ENCODE results near the gene STX8. TPM values are rescaled to one million over a fixed set of nuclear protein-coding genes. Genes with fewer than 3 reads are reported as not detected.

Gene STX8
- total RNA-seq, 1 experiment from 2014 or later: 50.3 TPM

- H3K27ac ChIP-seq (ENCODE audit: low read length): no peak overlapping the region
- ChIA-PET CTCF (no interaction called here), POLR2A (no interaction called here)
- H3K27me3 ChIP-seq (ENCODE audit: control insufficient read depth, insufficient read depth, low read length): no peaks in the 10 kb centered on the region
- BruUV-seq (replicated peaks): no TSS peak
- no peak for DNase-seq (ENCODE audit: low read depth, low spot score)
- H3K36me3 ChIP-seq (ENCODE audit: control insufficient read depth, insufficient read depth, low read length): no peaks in the 10 kb centered on the region
- intact Hi-C loops (cut with micrococcal nuclease; ENCODE audit: unreplicated experiment) (no loop called here), in situ Hi-C loops (cut with HindIII; ENCODE audit: low pct_unique_long_range_greater_than_20kb, low sequenced_read_pairs) (no loop called here)
- H3K4me3 ChIP-seq (ENCODE audit: low read depth in 2 of 2, low read length in 2 of 2): no peak overlapping the region
- ATAC-seq: no peak
- TF ChIP-seq CTCF (IDR thresholded peaks at IDR 0.05) (no peak), TCF7L2 (IDR thresholded peaks at IDR 0.05; ENCODE audit: low read depth, low read length) (no peak), POLR2AphosphoS5 (IDR thresholded peaks at IDR 0.05; ENCODE audit: low read depth, low read length) (no peak), SIN3A (IDR thresholded peaks at IDR 0.05; ENCODE audit: borderline replicate concordance, insufficient read depth, low read depth, low read length) (no peak), REST (IDR thresholded peaks at IDR 0.05; ENCODE audit: insufficient read depth in 1 of 2, low read depth in 2 of 2, low read length in 1 of 2) (no peak)
- no peaks in the 10 kb centered on the region for H3K9me3 ChIP-seq (ENCODE audit: control insufficient read depth, insufficient read depth, low read depth, low read length)
- no peaks in the 10 kb centered on the region for H3K4me1 ChIP-seq (ENCODE audit: control insufficient read depth, insufficient read depth, low read length)
These were observed 140.5 kb downstream of the STX8 start for GRCh38 chr17:9435165-9435564.

GRCh38 chr17:9434642-9435057 is 141.0 kb downstream of the STX8 start:
- no TSS peak for BruUV-seq (replicated peaks)
- TF ChIP-seq POLR2AphosphoS5 (IDR thresholded peaks at IDR 0.05; ENCODE audit: low read depth, low read length) (no peak), CTCF (IDR thresholded peaks at IDR 0.05) (no peak), SIN3A (IDR thresholded peaks at IDR 0.05; ENCODE audit: borderline replicate concordance, insufficient read depth, low read depth, low read length) (no peak)
- no peak for DNase-seq (ENCODE audit: low read depth, low spot score)
- H3K4me3 ChIP-seq (ENCODE audit: low read depth in 2 of 2, low read length in 2 of 2): no peak overlapping the region
- no peaks in the 10 kb centered on the region for H3K4me1 ChIP-seq (ENCODE audit: control insufficient read depth, insufficient read depth, low read length)
- H3K36me3 ChIP-seq (ENCODE audit: control insufficient read depth, insufficient read depth, low read length): no peaks in the 10 kb centered on the region
- ATAC-seq: no peak
- in situ Hi-C loops (cut with HindIII; ENCODE audit: low pct_unique_long_range_greater_than_20kb, low sequenced_read_pairs) (no loop called here), intact Hi-C loops (cut with micrococcal nuclease; ENCODE audit: unreplicated experiment) (no loop called here)
- no peaks in the 10 kb centered on the region for H3K27me3 ChIP-seq (ENCODE audit: control insufficient read depth, insufficient read depth, low read length)
- POLR2A ChIA-PET: no interaction called here
- no peaks in the 10 kb centered on the region for H3K9me3 ChIP-seq (ENCODE audit: control insufficient read depth, insufficient read depth, low read depth, low read length)
- no peak overlapping the region for H3K27ac ChIP-seq (ENCODE audit: low read length)
- CTCF ChIA-PET: no interaction called here
